ENCODE data around the gene CDH8.

CDH8 gene, protein sequence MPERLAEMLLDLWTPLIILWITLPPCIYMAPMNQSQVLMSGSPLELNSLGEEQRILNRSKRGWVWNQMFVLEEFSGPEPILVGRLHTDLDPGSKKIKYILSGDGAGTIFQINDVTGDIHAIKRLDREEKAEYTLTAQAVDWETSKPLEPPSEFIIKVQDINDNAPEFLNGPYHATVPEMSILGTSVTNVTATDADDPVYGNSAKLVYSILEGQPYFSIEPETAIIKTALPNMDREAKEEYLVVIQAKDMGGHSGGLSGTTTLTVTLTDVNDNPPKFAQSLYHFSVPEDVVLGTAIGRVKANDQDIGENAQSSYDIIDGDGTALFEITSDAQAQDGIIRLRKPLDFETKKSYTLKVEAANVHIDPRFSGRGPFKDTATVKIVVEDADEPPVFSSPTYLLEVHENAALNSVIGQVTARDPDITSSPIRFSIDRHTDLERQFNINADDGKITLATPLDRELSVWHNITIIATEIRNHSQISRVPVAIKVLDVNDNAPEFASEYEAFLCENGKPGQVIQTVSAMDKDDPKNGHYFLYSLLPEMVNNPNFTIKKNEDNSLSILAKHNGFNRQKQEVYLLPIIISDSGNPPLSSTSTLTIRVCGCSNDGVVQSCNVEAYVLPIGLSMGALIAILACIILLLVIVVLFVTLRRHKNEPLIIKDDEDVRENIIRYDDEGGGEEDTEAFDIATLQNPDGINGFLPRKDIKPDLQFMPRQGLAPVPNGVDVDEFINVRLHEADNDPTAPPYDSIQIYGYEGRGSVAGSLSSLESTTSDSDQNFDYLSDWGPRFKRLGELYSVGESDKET

DNA sequence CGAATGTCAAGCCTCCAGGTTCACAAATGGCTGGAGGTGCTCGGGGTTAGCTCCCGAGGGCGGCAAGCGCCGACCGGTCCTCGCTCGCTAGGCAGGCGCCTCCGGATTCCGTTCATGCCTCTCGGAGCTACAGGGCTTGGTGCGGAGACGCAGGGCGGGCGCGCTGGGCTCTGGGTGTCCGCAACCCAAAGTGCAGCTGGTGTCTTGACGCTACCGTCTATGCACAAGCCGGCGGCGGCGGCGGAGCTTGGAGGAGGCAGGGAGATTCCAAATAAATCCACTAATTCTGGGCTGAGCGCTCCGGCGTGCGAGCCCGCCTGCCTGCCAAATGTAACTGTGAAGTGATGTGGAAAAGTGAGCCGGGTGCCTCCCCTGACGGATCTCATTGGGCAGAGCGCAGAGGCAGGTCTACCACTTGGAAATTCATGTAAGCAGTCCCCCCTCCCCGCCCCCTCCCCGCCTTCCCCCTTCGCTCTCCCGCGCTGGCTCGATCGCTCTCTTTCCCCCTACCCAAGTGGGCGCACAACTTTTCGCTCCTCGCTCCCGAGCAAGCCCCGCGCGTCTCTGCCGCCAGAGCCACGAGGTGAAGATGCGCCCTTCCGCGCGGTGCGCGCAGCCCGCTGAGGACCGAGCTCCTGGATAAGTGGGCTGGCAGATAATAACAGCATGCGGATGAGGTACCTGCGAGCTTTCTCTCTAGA, at the start of gene CDH8:
Gene CDH8, minus strand, starts transcription at position 338 of the 701 bp plus-strand sequence. CDS start 15,035 bp downstream, outside the sequence.
- peak in 1 of 2 donors; percentile 34 for DNase-seq

- no peak for DNase-seq
These were observed 43.0 kb upstream of the CDH8 start for GRCh38 chr16:62079236-62079635.

DNA sequence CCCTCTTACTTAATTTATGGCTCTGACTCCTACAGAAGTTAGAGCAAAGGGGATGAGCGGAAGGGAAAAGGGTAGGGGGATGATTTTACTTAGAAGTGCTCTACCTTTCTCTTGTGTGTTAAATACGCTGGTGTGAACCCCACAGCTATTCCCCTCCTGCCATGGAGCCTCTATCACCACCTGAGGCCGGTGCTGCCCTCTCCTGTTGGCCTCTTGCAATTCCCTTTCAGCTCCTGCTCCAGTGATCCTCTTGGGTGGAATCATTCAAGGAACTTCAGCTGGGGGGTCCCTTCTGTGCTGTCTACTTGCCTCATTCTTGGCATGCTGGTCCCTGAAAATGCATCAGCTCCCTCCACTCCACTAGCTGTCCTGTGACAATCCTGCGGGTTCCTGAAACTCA, 41.8 kb upstream of the CDH8 start:
- DNase-seq: no peak

- DNase-seq: no peak
These were observed 40.6 kb upstream of the CDH8 start for GRCh38 chr16:62076886-62077285.

DNA sequence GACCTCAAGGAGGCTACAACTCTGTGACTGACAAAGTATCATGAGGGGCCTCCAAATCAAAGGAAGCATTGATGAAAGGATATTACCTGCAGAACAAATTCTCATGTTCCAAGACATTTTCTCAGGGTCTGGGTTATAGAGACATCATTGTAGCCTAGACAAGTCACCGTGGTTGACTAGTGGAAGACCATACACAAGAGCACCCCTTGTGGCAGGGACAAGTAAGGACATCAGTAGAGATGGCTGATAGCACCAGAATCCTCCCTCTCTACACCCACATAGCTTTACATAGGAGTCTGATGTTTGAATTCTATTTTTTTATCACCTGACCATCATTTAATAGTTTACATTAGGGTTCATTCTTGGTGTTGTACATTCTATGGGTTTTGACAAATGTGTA, 32.5 kb upstream of the CDH8 start:
- no peak for DNase-seq

DNA sequence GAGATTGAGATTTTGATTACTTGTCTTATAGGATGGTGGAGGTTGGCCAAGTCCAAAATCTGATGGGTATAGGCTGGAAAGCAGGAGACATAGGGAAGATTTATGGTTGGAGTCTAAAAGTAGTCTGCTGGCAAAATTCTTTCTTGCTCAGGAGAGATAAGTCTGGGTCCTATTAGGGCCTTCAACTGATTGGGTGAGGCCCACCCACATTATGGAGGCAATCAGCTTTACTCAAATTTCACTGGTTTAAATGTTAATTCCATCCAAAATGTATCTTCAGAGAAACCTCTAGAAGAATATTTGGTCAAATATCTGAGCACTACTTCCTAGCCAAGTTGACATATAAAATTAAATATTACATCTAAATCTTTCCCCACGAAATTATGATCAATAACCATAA, 31.7 kb upstream of the CDH8 start:
- no peak for DNase-seq

DNA sequence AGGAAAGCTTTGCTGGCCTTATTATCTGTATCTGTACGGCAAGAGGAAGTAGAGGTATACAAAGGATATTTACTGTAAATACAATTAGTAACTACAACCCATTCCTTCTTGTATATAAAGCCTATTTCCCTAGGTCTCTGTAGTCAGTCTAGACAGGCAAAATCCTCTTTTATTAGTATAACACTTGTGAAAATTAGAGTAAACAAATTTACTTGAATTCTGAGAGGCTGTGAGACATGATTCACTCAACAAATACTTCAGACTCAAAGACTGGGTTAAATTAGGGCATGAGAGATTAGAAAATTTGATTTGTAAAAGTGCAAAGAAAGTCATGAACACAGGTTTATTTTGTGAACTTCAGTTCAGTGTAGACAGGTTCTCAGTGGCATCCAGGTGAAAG, 30.9 kb upstream of the CDH8 start:
- DNase-seq: no peak

DNA sequence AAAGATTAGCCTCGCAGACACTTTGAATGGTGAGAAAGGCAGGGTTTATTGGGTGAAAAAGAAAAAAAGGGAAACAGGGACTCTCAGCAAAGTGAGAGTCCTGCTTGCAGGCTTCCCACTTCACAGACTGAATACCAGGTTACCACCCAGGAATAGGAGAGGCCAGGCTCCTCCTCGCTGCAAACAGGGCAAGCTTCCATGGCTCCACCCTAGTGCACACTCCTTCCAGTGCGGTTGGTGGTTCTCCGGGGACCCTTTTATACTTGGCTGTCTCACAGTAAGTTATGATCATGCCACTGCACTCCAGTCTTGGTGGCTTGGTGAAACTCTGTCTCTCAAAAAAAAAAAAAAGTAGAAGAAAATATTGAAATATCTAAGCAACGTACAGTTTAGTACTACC, 30.5 kb upstream of the CDH8 start:
- DNase-seq: no peak

DNA sequence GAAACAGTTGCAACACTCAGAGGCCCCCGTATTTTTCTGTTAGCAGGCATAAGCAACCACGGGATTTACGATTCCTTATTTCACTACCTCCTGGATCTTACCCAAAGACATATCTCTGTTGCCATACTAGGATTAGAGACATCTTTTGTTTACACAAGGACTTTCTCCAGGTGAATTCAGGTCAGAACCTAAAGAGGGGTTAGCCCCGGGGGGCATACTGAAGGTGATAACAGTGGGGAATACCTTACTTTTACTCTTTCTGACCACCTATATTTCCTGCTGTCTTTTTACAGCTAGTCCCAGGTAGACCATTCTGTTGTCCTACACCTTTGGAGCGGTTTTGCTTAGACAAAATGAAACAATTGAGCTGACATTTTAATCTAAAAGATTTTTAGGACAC, 27.9 kb upstream of the CDH8 start:
- DNase-seq: no peak

DNA sequence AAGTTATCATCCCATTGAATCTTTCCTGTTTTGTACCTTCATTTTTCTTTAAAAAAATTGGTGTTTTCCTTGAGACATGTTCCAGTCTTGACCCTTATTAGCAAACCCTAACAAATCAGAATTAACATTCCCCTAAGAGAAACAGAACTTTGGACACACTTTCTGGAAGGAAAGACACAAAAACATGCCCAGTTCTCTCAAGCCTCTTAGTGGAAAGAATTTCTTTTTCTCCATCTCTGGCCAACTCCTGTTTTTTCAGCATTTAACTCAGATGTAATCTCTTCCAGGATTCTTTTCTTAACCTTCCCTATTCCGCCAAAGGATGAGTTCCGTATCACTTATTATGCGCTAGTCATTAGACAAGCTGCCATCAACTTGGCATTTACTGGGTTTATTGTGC, 23.9 kb upstream of the CDH8 start:
- DNase-seq: no peak

- DNase-seq: no peak
These were observed 23.3 kb upstream of the CDH8 start for GRCh38 chr16:62059527-62059926.

DNA sequence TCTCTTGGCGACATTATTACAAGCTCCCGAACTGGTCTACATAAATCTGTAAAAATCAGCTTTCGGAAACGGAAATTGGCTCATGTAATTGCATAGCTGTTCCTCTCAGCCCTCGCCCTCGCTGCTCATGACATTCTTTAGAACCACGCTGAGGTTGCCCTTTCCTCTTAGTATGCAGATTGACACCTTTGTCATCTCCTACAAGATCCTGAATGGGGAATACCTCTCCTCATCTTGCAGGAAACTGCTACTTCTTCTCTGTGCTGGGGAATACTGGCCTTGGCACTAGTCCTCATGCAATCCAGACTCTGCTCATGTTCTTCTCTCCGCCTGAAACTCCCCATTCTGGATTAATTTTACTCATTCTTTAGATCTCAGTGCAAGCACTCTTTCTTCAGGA, 22.2 kb upstream of the CDH8 start:
- DNase-seq: no peak

DNA sequence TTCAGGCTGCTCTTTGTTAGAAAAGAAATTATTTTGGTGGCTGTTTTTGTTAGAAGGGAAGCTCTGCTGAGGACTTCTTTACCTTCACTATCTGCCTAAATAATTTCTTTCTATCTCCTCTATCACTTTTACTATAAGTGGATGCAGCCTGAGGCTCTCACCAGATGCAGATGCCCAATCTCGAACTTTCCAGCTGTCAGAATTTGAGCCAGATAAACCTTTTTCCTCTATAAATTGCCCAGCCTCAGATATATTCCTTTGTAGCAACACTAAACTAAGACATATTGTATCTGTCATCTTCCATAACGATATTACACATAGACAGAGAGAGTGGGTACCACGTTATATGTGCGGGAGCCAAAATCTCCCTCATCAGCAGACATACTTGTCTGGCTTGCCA, 15.7 kb upstream of the CDH8 start:
- no peak for DNase-seq

- no peak for DNase-seq
These were observed 14.6 kb upstream of the CDH8 start for GRCh38 chr16:62050793-62051192.

- DNase-seq: no peak
These were observed 10.6 kb upstream of the CDH8 start for GRCh38 chr16:62046801-62047200.

DNA sequence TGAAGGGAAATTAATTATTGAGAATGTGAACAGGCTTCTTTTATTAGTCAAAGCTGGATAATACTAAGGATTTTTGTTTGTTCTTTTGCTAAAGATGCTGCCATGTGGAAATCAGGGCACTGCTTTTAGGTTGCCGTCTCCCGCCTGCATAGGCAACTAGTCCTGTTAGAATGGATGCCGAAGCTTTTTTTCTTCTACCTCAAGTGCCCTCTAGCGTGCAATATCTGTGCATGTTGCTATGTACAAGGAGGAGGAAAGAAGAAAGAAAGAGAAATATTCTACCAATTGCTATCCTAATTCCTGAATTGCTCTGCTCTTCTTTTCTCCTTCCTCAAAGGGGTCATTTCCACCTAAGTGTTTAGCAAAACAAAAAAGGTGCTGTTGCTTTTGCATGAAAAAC, 5.2 kb upstream of the CDH8 start:
- DNase-seq: peak; percentile 36 to 88

- no peak for DNase-seq
These were observed 2.4 kb upstream of the CDH8 start for GRCh38 chr16:62038646-62039045.

GRCh38 chr16:62038225-62038624, 2.0 kb upstream of the CDH8 start:
- no peak for DNase-seq

DNA sequence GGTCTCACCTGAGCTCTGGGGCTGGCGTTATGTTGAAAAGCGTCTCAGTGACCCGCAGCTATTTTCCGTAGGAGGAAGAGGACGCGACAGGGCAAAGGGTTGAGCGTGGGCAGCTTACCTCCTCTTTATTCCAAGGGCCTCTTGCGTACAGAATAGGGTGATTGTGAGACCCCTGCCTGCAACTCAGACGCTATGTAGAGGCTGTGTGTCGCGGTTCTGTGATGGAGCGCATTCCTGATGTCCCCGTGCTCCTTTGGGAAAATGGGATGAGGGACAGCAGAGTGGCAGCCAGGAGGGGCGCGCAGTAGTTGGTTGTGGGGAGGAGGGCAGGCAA, 531 bp upstream of the CDH8 start:
- no peak for DNase-seq

DNA sequence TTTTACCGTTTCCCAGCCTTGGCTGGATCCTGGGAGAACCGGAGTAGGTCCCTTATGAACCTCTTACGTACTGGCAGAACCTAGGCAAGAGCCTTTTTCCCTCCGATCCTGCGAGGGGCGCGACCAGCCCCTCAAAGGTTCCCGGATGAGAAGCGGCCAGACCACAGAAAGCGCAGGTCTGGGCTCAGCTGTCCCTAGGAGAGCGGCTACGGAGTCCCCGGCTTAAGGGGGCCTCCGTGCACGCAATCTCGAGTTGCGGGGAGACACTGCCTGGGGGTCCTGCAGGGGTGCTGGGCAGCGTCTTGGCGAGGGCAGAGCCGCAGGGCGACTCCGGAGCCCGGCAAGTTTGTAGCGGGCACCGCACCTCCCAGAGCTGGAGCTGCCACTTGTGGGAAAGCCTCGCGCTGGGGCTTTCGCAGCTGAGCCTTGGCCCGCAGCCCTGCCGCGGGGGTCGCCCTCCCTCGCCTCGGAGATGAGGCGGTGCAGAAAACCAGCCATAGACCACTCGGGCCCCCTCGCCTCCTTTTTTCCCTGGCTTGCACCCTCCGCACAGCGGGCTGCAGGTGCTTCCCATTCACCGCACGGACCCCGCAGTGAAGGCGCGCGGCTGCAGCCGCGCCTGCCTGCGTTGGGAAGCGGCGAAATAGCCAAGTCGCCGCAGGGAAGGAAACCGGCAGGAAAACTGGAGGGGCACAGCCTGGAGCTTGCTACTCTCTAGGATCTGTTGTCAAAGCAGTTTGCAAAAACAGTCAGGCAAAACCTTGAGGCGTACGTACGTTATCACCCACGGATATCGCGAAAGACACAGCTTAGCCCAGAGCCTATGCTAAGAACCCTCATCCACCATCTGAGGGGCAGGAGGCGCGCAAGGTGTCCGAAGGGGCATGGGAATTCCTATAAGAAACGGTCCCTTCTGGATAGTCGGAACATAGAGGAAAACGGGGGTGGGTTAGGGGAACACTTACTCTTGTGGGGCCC, 834 bp downstream of the CDH8 start:
- peak in 1 of 2 donors; percentile 57 for DNase-seq

- DNase-seq: no peak
These were observed 1.8 kb downstream of the CDH8 start for GRCh38 chr16:62034231-62035114.
